Natural killer cell treated with Interleukin-12 subunit alpha and Interleukin-12 subunit beta and Interleukin-15 and Interleukin-18, amount 100 ng/mL, for 72 hours (primary cell): ENCODE measurements around the gene MXI1. TPM values are rescaled to one million over a fixed set of nuclear protein-coding genes. Genes with fewer than 3 reads are reported as not detected.
"Not testable (repeated sequence)": the region's sequence is repeated elsewhere in the genome, so short reads cannot be mapped to it uniquely, and the experiment has no call there.

Experiments used
- ATAC-seq, 2 donors: fragments of 150-1000 bp; cut with Tn5 transposase in 1 of 2; sonication (Bioruptor Pico), chemical (Tn5 transposase) in 1 of 2; 2 replicates each; pipeline ENCODE4 v1.10.0; 2021
- DNase-seq: peaks from one replicate; pipeline ENCODE4 v3.0.0; 2022; ENCODE audit warnings: low spot score
- H3K27ac Mint-ChIP-seq, 2 donors: 1 replicate in 1 of 2; 2 replicates in 1 of 2; pipeline ENCODE4 v1.8.0; 2022; ENCODE audit warnings: mixed read lengths in 2 of 2, mild to moderate bottlenecking in 1 of 2, moderate library complexity in 1 of 2
- H3K27me3 Mint-ChIP-seq, 2 donors: 1 replicate in 1 of 2; 2 replicates in 1 of 2; pipeline ENCODE4 v1.8.0; 2022; ENCODE audit warnings: mixed read lengths in 2 of 2
- H3K36me3 Mint-ChIP-seq: one replicate; pipeline ENCODE4 v1.8.0; 2022; ENCODE audit warnings: mixed read lengths
- H3K4me1 Mint-ChIP-seq, 2 donors: 1 replicate in 1 of 2; 2 replicates in 1 of 2; pipeline ENCODE4 v1.8.0; 2022; ENCODE audit warnings: low read depth in 2 of 2, mixed read lengths in 2 of 2, mild to moderate bottlenecking in 1 of 2
- H3K4me3 Mint-ChIP-seq: one replicate; pipeline ENCODE4 v1.8.0; 2022; ENCODE audit warnings: mixed read lengths
- H3K9me3 Mint-ChIP-seq: 2 replicates; pipeline ENCODE4 v1.8.0; 2022; ENCODE audit warnings: mixed read lengths
- total RNA-seq, 2 donors: library from RNA; stranded (reverse); gene quantifications; one replicate each; pipeline ENCODE4 v1.2.3, GENCODE V29; 2022

Gene MXI1
- total RNA-seq, 2 donors from 2014 or later, result 6.4 to 7.3 TPM

DNA sequence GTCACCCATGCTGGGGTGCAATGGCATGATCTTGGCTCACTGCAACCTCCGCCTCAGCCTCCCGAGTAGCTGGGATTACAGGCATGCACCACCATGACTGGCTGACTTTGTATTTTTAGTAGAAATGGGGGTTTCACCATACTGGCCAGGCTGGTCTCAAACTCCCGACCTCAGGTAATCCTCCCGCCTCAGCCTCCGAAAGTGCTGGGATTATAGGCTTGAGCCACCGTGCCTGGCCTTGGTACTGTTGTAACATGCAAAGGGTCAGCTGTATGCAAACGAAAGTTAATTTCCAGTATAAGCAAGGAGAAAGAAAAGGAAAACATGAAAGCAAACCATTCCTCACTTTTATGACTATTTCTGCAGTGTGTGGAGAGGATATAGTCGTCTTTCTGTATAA lies 6.4 kb upstream of the MXI1 start:
- not testable (repeated sequence) for H3K4me3 Mint-ChIP-seq, H3K27ac Mint-ChIP-seq, ATAC-seq, H3K36me3 Mint-ChIP-seq, DNase-seq, H3K4me1 Mint-ChIP-seq, H3K9me3 Mint-ChIP-seq
- H3K27me3 Mint-ChIP-seq, result peaks cover 46 to 52% of the 10 kb centered on the region in 2 donors

GRCh38 chr10:110203500-110204455 lies 3.6 kb upstream of the MXI1 start:
- no peak for ATAC-seq
- no peak overlapping the region for H3K27ac Mint-ChIP-seq
- H3K9me3 Mint-ChIP-seq, result no peaks in the 10 kb centered on the region
- no peaks in the 10 kb centered on the region for H3K36me3 Mint-ChIP-seq
- peaks cover 21 to 24% of the 10 kb centered on the region in 2 donors for H3K4me1 Mint-ChIP-seq
- H3K27me3 Mint-ChIP-seq, result peaks cover 44 to 49% of the 10 kb centered on the region in 2 donors
- H3K4me3 Mint-ChIP-seq, result no peak overlapping the region
- DNase-seq, result no peak

DNA sequence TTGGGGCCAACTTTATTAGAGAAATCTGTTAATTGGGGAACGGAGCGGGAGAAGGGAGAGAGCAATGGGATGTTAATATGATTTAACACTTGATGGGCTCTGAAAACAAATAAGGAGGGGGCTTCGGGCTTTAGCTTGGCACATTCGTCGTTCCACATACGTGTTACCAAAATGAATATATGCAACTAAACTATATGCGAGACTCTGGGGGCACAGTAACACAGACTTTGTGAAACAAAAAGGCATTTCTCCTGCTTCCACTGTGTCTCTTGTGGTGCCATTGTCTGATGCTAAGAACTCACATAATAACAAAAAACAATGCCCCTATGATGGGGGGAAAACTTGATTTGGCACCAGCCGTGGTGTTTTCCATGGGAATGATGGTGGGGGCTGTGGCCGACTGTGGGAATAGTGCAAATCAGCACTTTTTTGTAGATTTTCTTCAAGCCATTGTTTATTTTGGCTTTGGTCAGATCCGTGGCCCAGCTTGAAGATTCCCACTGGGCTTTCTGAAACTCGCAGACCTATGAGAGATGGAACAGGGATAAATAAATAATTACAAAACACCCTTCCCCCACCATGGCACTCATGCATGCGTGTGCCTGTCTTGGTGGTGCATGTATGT lies 2.2 kb upstream of the MXI1 start:
- no peak overlapping the region for H3K4me3 Mint-ChIP-seq
- H3K27ac Mint-ChIP-seq, result no peak overlapping the region
- H3K9me3 Mint-ChIP-seq, result no peaks in the 10 kb centered on the region
- no peak for ATAC-seq
- H3K36me3 Mint-ChIP-seq, result no peaks in the 10 kb centered on the region
- H3K27me3 Mint-ChIP-seq, result peaks cover 41 to 44% of the 10 kb centered on the region in 2 donors
- no peak for DNase-seq
- peaks cover 29 to 34% of the 10 kb centered on the region in 2 donors for H3K4me1 Mint-ChIP-seq

DNA sequence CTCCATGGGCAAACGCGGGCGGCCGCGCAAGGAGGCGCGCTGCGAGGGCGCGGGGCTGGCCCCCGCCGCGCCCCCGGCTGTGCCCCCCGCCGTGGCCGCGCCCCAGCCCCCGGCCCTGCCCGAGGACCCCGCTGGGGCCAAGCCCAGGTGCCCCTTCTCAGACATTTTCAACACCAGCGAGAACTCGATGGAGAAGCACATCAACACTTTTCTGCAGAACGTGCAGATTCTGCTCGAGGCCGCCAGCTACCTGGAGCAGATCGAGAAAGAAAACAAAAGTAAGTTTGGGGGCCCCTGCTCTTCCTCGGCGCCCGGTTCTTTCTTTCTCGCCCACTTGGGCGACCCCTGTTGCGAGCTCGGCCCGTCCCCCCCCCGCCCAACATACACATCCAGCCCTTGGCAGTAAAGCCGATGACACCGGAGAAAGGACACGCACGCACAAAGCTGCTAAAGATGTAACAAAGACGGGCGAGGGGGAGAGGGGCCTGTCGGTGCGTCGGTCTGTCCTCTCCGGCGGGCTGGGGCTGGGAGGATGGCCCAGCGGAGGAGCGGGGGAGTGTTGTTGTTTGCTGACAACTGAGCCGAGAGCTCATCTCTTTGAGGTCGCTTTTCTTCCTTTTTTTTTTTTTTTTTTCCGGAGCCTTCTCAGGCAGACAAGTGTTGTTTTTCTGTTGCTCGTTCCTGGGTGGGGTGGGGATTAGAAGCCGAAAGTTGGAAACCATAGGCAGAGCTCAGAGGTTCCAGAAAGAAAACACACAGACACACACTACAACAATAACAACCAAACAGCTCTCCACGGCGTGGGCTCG lies 604 bp downstream of the MXI1 start:
- peaks cover 41 to 43% of the 10 kb centered on the region in 2 donors for H3K27me3 Mint-ChIP-seq
- peaks cover 40 to 59% of the 10 kb centered on the region in 2 donors for H3K4me1 Mint-ChIP-seq
- no peaks in the 10 kb centered on the region for H3K9me3 Mint-ChIP-seq
- DNase-seq (no peak), ATAC-seq (peak in 1 of 2 donors; percentile 34)
- H3K27ac Mint-ChIP-seq, result peak overlapping the region in 1 of 2 donors; percentile 72
- H3K4me3 Mint-ChIP-seq, result peak overlapping the region; percentile 93
- no peaks in the 10 kb centered on the region for H3K36me3 Mint-ChIP-seq

DNA sequence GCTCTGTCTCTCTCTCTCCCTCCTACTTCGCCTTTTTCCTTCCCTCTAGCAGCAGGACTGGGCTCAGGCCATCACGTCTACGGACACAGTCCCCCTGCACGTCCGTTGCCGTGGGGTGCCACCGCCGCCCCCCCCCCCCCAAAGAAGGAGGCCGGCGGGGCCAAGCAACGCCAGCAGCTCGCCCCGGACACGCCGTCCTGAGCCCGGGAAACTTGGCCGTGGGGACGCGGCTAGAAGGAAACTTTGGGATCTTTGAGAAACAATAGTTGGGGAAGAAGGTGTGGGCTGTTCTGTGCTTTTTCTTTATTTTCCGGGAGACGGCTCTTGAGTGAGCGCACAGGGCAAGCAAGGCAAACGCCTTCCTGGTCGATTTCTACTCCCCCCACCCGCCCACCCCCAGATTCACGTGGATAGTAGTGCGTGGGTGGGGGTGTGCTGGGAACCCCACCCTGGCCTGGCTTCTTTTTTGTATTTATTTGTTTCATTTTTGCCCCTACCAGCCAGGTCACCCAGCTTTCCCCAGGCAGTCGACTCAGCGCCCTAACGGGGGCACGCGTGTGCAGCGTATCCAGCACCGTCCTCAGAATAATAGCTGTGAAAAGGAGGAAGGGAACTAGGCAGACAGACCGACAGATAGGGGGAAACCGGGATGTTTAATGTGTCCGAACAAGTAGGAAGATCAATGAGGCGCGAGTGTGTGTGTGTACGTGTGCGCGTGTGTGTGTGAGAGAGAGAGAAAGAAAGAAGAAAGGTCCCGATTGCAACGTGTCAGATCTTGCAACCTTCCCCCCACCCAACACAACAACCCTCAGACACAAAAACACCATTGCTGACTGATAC lies 1.4 kb downstream of the MXI1 start:
- ATAC-seq (no peak), DNase-seq (no peak)
- H3K27me3 Mint-ChIP-seq, result peaks cover 44 to 48% of the 10 kb centered on the region in 2 donors
- H3K4me1 Mint-ChIP-seq, result peaks cover 40 to 59% of the 10 kb centered on the region in 2 donors
- peak overlapping the region; percentile 93 for H3K4me3 Mint-ChIP-seq
- no peaks in the 10 kb centered on the region for H3K36me3 Mint-ChIP-seq
- H3K9me3 Mint-ChIP-seq, result no peaks in the 10 kb centered on the region
- peak overlapping the region; percentile 69 to 72 for H3K27ac Mint-ChIP-seq

DNA sequence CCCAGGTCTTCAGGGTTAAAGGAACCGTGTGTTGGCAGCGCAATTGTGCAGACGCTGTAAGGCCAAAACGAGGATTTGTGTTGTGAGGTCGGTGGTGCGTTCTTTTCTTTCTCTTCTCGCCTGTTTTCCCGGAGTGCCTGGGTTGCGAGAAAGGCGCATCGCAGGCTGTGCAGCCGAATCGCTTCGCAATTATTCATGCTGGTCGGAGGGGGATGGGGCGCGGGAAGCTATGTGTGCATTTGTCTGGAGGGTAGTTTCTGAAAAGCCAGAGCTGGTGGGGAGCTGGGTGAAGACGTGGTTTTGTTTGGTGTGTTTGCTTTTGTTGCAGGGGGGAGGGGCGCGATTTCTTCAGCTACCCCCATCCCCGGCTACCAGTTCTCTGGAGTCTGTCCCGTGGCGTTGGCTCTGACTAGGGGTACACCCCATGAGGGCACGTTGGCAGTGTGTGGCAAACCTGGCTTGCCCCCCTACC lies 2.1 kb downstream of the MXI1 start:
- H3K4me3 Mint-ChIP-seq, result peak overlapping the region; percentile 93
- no peaks in the 10 kb centered on the region for H3K9me3 Mint-ChIP-seq
- DNase-seq, result peak; percentile 67
- H3K27ac Mint-ChIP-seq, result peak overlapping the region; percentile 69 to 72
- peak; percentile 25 to 50 for ATAC-seq
- no peaks in the 10 kb centered on the region for H3K36me3 Mint-ChIP-seq
- H3K4me1 Mint-ChIP-seq, result peaks cover 40 to 59% of the 10 kb centered on the region in 2 donors
- peaks cover 37 to 44% of the 10 kb centered on the region in 2 donors for H3K27me3 Mint-ChIP-seq

DNA sequence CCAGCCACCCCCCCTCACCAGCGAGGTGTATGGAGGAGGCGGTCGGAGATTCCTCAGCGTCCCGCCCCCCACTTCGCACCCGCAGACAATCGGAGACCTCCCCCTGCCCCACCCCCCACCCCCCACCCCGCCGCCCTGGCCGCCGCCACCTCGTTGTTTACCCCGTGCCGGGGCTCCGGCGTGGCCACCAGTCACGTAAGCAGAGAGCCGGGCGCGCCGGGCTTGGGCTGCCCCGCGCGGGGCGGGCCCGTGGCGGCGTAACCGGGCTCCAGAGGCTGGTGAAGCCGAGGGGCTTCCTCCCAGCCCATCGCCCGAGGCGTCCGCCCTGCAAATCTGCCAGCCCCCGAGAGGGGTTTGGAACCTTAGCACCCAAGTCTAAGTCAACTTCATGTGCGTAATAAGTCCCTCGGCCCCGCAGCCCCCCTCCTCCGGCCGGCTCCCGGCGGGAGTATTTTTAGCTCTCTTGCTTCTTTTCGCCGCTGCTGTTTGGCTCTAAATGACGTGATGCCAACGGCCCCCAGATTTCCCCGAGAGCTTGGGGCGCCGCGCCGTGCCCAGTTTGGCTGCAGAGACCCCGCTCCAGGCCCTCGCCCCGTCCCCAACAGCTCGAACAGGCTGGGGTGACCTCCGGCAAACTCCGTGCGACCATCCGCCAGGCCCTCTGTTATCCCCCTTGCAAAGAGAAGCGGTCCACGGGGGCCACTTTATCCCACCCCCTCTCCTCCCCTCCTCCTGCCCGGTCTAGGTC lies 2.7 kb downstream of the MXI1 start:
- Mint-ChIP-seq H3K4me3 (peak overlapping the region; percentile 93), H3K27ac (peak overlapping the region; percentile 77 to 91), H3K9me3 (no peaks in the 10 kb centered on the region), H3K36me3 (no peaks in the 10 kb centered on the region), H3K4me1 (peaks cover 40 to 59% of the 10 kb centered on the region in 2 donors), H3K27me3 (peaks cover 37 to 41% of the 10 kb centered on the region in 2 donors)
- peak; percentile 51 to 56 for ATAC-seq
- peak; percentile 65 for DNase-seq

GRCh38 chr10:110210674-110211464 lies 3.5 kb downstream of the MXI1 start:
- no peaks in the 10 kb centered on the region for H3K9me3 Mint-ChIP-seq
- H3K4me3 Mint-ChIP-seq, result peak overlapping the region; percentile 93
- ATAC-seq (peak; percentile 86 to 93), DNase-seq (peak; percentile 92)
- H3K4me1 Mint-ChIP-seq, result peaks cover 40 to 59% of the 10 kb centered on the region in 2 donors
- peaks cover 40 to 41% of the 10 kb centered on the region in 2 donors for H3K27me3 Mint-ChIP-seq
- peak overlapping the region; percentile 77 to 91 for H3K27ac Mint-ChIP-seq
- no peaks in the 10 kb centered on the region for H3K36me3 Mint-ChIP-seq

DNA sequence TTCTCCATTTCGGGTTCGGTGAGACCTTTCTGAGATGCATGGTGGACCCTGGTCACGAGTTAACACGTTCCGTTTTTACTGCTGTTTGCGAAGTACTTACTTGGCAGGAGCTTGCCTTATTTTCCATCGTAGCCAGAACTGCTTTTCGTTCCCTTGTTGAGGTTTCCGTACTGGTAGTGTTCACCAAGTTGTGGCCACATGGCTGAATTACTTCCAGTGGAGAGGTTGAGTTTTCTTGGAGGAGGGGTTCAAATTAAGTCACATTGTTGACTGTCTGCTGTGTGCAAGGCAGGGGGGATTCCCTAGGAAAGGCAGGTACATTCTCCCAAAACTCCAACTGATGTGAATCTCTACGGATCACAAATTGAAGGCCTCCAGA lies 4.0 kb downstream of the MXI1 start:
- Mint-ChIP-seq H3K27me3 (peaks cover 39 to 41% of the 10 kb centered on the region in 2 donors), H3K36me3 (no peaks in the 10 kb centered on the region), H3K27ac (peak overlapping the region; percentile 77 to 91), H3K4me3 (peak overlapping the region; percentile 93), H3K4me1 (peaks cover 40 to 56% of the 10 kb centered on the region in 2 donors), H3K9me3 (no peaks in the 10 kb centered on the region)
- ATAC-seq (no peak), DNase-seq (no peak)

DNA sequence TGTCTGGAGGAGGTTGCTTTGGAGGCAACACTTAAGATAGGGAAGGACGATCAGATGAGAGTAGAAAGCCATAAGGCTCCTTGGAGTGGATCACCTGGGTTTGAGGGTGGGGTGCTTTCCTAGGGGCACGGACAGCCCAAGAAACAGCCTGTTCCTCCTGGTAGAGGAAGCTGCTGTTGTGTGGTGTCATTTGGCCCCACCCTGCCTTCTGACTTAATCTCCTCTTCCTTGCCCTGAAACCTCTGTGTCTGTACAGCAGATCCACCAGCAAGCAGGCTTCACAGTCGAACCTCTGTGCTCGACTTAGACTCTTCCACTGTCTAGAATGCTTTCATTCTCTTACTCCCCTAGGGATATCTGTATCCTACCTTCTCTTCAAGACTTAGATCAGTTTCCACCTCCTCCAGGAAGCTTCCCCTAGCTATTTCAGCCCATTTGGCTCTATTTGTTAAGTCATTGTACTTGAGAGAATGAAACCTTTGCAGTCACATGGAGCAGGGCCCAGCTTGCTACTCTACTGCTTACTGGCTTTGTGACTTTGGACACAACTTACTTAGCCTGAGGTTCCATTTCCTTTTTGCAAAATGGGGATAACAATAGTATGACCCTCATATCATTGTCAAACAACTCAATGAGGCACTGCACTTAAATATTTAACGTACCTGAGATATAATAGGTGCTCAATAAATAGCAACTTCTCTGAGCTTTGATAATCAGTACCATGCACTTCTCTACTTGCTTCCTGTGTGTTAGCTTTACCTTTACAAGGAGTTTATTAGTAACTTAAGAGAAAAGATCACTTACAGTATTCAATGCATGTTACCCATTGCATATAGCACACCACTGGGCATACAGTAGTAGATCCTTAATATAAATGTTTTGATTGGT lies 5.0 kb downstream of the MXI1 start:
- Mint-ChIP-seq H3K36me3 (no peaks in the 10 kb centered on the region), H3K4me1 (peaks cover 31 to 46% of the 10 kb centered on the region in 2 donors), H3K27ac (peak overlapping the region in 1 of 2 donors; percentile 77), H3K9me3 (no peaks in the 10 kb centered on the region), H3K27me3 (peaks cover 32 to 38% of the 10 kb centered on the region in 2 donors), H3K4me3 (peak overlapping the region; percentile 93)
- DNase-seq (no peak), ATAC-seq (no peak)

DNA sequence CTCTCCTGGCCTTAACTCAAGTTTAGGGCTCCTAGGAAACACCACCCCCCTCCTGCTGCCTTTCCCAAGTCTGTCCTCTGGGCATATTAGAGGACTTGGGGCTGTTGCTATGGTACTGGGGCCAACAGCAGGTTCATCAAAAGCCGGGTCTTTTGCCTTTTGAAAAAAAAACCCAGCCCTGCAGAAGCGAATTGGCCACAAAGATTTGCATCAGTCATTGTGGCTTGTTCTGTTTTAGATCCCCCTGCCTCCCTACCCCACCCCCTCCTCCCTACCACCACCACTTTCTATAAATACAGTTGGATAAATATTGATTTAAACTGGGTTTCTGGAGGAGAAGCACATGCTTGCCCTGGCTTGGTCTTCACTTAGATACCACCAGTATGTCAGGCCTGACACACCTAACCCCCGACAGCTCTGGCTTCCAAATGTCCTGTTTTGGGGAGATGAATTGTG lies 7.0 kb downstream of the MXI1 start:
- Mint-ChIP-seq H3K4me3 (no peak overlapping the region), H3K27ac (no peak overlapping the region), H3K4me1 (peaks cover 17 to 29% of the 10 kb centered on the region in 2 donors), H3K9me3 (no peaks in the 10 kb centered on the region), H3K27me3 (peaks cover 32 to 37% of the 10 kb centered on the region in 2 donors), H3K36me3 (no peaks in the 10 kb centered on the region)
- DNase-seq (no peak), ATAC-seq (no peak)
